ENCODE measurements around the gene BUD31. TPM values are rescaled to one million over a fixed set of nuclear protein-coding genes. Genes with fewer than 3 reads are reported as not detected.

Gene BUD31
- total RNA-seq, 1 donor from 2014 or later = 73.4 TPM

GRCh38 chr7:99406557-99406956, 2.2 kb upstream of the BUD31 start:
- Mint-ChIP-seq H3K4me3 (ENCODE audit: unreplicated experiment) (peak overlapping the region; percentile 15), H3K27ac (ENCODE audit: unreplicated experiment) (peak overlapping the region; percentile 100), H3K4me1 (ENCODE audit: unreplicated experiment) (peaks cover 35% of the 10 kb centered on the region), H3K36me3 (ENCODE audit: low read depth, unreplicated experiment) (peaks cover 42% of the 10 kb centered on the region), H3K27me3 (ENCODE audit: unreplicated experiment) (peaks cover 37% of the 10 kb centered on the region), H3K9me3 (ENCODE audit: unreplicated experiment) (no peaks in the 10 kb centered on the region)
- TF ChIP-seq CTCF (IDR thresholded peaks at IDR 0.05; ENCODE audit: unreplicated experiment) = no peak
- no peak for DNase-seq (ENCODE audit: low spot score)

- DNase-seq (ENCODE audit: low spot score) = peak; percentile 24
- H3K4me3 Mint-ChIP-seq (ENCODE audit: unreplicated experiment) = peak overlapping the region; percentile 99
- peaks cover 37% of the 10 kb centered on the region for H3K27me3 Mint-ChIP-seq (ENCODE audit: unreplicated experiment)
- peaks cover 48% of the 10 kb centered on the region for H3K36me3 Mint-ChIP-seq (ENCODE audit: low read depth, unreplicated experiment)
- no peaks in the 10 kb centered on the region for H3K9me3 Mint-ChIP-seq (ENCODE audit: unreplicated experiment)
- peaks cover 35% of the 10 kb centered on the region for H3K4me1 Mint-ChIP-seq (ENCODE audit: unreplicated experiment)
- TF ChIP-seq CTCF (IDR thresholded peaks at IDR 0.05; ENCODE audit: unreplicated experiment) = no peak
- H3K27ac Mint-ChIP-seq (ENCODE audit: unreplicated experiment) = peak overlapping the region; percentile 100
These were observed 844 bp upstream of the BUD31 start for GRCh38 chr7:99407872-99408378.

- Mint-ChIP-seq H3K27me3 (ENCODE audit: unreplicated experiment) (peaks cover 31% of the 10 kb centered on the region), H3K4me3 (ENCODE audit: unreplicated experiment) (peak overlapping the region; percentile 99), H3K4me1 (ENCODE audit: unreplicated experiment) (peaks cover 35% of the 10 kb centered on the region), H3K9me3 (ENCODE audit: unreplicated experiment) (no peaks in the 10 kb centered on the region), H3K27ac (ENCODE audit: unreplicated experiment) (peak overlapping the region; percentile 100), H3K36me3 (ENCODE audit: low read depth, unreplicated experiment) (peaks cover 42% of the 10 kb centered on the region)
- no peak for TF ChIP-seq CTCF (IDR thresholded peaks at IDR 0.05; ENCODE audit: unreplicated experiment)
- DNase-seq (ENCODE audit: low spot score) = no peak
These were observed 413 bp downstream of the BUD31 start for GRCh38 chr7:99409192-99409572.

GRCh38 chr7:99409806-99410205, 1.0 kb downstream of the BUD31 start:
- no peak for DNase-seq (ENCODE audit: low spot score)
- TF ChIP-seq CTCF (IDR thresholded peaks at IDR 0.05; ENCODE audit: unreplicated experiment) = no peak
- no peaks in the 10 kb centered on the region for H3K9me3 Mint-ChIP-seq (ENCODE audit: unreplicated experiment)
- H3K27me3 Mint-ChIP-seq (ENCODE audit: unreplicated experiment) = peaks cover 29% of the 10 kb centered on the region
- peaks cover 38% of the 10 kb centered on the region for H3K36me3 Mint-ChIP-seq (ENCODE audit: low read depth, unreplicated experiment)
- peak overlapping the region; percentile 100 for H3K27ac Mint-ChIP-seq (ENCODE audit: unreplicated experiment)
- H3K4me1 Mint-ChIP-seq (ENCODE audit: unreplicated experiment) = peaks cover 35% of the 10 kb centered on the region
- peak overlapping the region; percentile 99 for H3K4me3 Mint-ChIP-seq (ENCODE audit: unreplicated experiment)

GRCh38 chr7:99410635-99411034, 1.9 kb downstream of the BUD31 start:
- DNase-seq (ENCODE audit: low spot score) = no peak
- Mint-ChIP-seq H3K4me1 (ENCODE audit: unreplicated experiment) (peaks cover 35% of the 10 kb centered on the region), H3K4me3 (ENCODE audit: unreplicated experiment) (peak overlapping the region; percentile 99), H3K9me3 (ENCODE audit: unreplicated experiment) (no peaks in the 10 kb centered on the region), H3K36me3 (ENCODE audit: low read depth, unreplicated experiment) (peaks cover 44% of the 10 kb centered on the region), H3K27ac (ENCODE audit: unreplicated experiment) (peak overlapping the region; percentile 100), H3K27me3 (ENCODE audit: unreplicated experiment) (peaks cover 29% of the 10 kb centered on the region)
- TF ChIP-seq CTCF (IDR thresholded peaks at IDR 0.05; ENCODE audit: unreplicated experiment) = no peak

Data from endothelial cell (in vitro differentiated cells).